ENCODE data around the gene PAXX. TPM values are rescaled to one million over a fixed set of nuclear protein-coding genes. Genes with fewer than 3 reads are reported as not detected.

PAXX gene
- total RNA-seq, 2 donors from 2014 or later, result 49.9 to 57.3 TPM

- no peaks in the 10 kb centered on the region for H3K27me3 ChIP-seq (replicated peaks; ENCODE audit: insufficient read depth)
- DNase-seq (ENCODE audit: low spot score), result no peak
- H3K4me1 ChIP-seq (ENCODE audit: control insufficient read depth in 1 of 2, low read depth in 2 of 2), result peaks cover 20 to 30% of the 10 kb centered on the region in 2 donors
- H3K4me3 ChIP-seq, result peak overlapping the region; percentile 92
- no peaks in the 10 kb centered on the region for H3K36me3 ChIP-seq
- no peaks in the 10 kb centered on the region for H3K9me3 ChIP-seq
- no peak overlapping the region for H3K27ac ChIP-seq
- peak; percentile 88 for TF ChIP-seq CTCF (IDR thresholded peaks at IDR 0.05)
- peak; percentile 16 for ATAC-seq (ENCODE audit: insufficient number of reproducible peaks, low FRiP score, low read depth)
Measured at GRCh38 chr9:137029058-137029936, 37.1 kb downstream of the PAXX start.

- no peak for ATAC-seq (ENCODE audit: insufficient number of reproducible peaks, low FRiP score, low read depth)
- no peaks in the 10 kb centered on the region for H3K27me3 ChIP-seq (replicated peaks; ENCODE audit: insufficient read depth)
- peaks cover 20 to 30% of the 10 kb centered on the region in 2 donors for H3K4me1 ChIP-seq (ENCODE audit: control insufficient read depth in 1 of 2, low read depth in 2 of 2)
- no peaks in the 10 kb centered on the region for H3K9me3 ChIP-seq
- DNase-seq (ENCODE audit: low spot score), result no peak
- H3K27ac ChIP-seq, result no peak overlapping the region
- H3K36me3 ChIP-seq, result no peaks in the 10 kb centered on the region
- H3K4me3 ChIP-seq, result no peak overlapping the region
- TF ChIP-seq CTCF (IDR thresholded peaks at IDR 0.05), result no peak
Measured at GRCh38 chr9:137030006-137030405, 37.8 kb downstream of the PAXX start.

- H3K9me3 ChIP-seq, result no peaks in the 10 kb centered on the region
- peaks cover 20 to 30% of the 10 kb centered on the region in 2 donors for H3K4me1 ChIP-seq (ENCODE audit: control insufficient read depth in 1 of 2, low read depth in 2 of 2)
- TF ChIP-seq CTCF (IDR thresholded peaks at IDR 0.05), result no peak
- H3K36me3 ChIP-seq, result no peaks in the 10 kb centered on the region
- H3K27me3 ChIP-seq (replicated peaks; ENCODE audit: insufficient read depth), result no peaks in the 10 kb centered on the region
- H3K27ac ChIP-seq, result no peak overlapping the region
- DNase-seq (ENCODE audit: low spot score) (no peak), ATAC-seq (ENCODE audit: insufficient number of reproducible peaks, low FRiP score, low read depth) (no peak)
- H3K4me3 ChIP-seq, result no peak overlapping the region
Measured at GRCh38 chr9:137030538-137031527, 38.6 kb downstream of the PAXX start.

GRCh38 chr9:137031904-137032640 lies 39.9 kb downstream of the PAXX start, which contains the start of gene FUT7:
FUT7 (minus strand) TSS chr9:137032088; CDS start chr9:137031991, 97 bp downstream.
- Histone ChIP-seq H3K4me3 (peak within 1 kb of the TSS; percentile 20), H3K27ac (no peak within 1 kb of the TSS)

More at GRCh38 chr9:137031904-137032640, 39.9 kb downstream of the PAXX start, which contains the start of gene FUT7:
- Histone ChIP-seq H3K9me3 (no peaks in the 10 kb centered on the region), H3K4me1 (ENCODE audit: control insufficient read depth in 1 of 2, low read depth in 2 of 2) (peaks cover 16 to 19% of the 10 kb centered on the region in 2 donors), H3K36me3 (no peaks in the 10 kb centered on the region), H3K27me3 (replicated peaks; ENCODE audit: insufficient read depth) (no peaks in the 10 kb centered on the region)
- no peak for TF ChIP-seq CTCF (IDR thresholded peaks at IDR 0.05)
- DNase-seq (ENCODE audit: low spot score), result no peak
- ATAC-seq (ENCODE audit: insufficient number of reproducible peaks, low FRiP score, low read depth), result no peak
